Trophoblast cell (in vitro differentiated cells and primary cell): ENCODE data around the gene DNAH17.

Experiments used
- DNase-seq, 2 donors: peaks; one replicate each; pipeline ENCODE4 v3.0.0-alpha.2; 2016
- H2AFZ ChIP-seq: 2 replicates; pipeline ENCODE4 v1.6.1; 2013; ENCODE audit warnings: low read length, moderate library complexity, mild to moderate bottlenecking; ENCODE audit not compliant: insufficient read depth, poor library complexity
- H2AK5ac ChIP-seq: 2 replicates; pipeline ENCODE4 v1.6.1; 2013; ENCODE audit warnings: mild to moderate bottlenecking, low read length
- H2BK120ac ChIP-seq: 2 replicates; pipeline ENCODE4 v1.6.1; 2013; ENCODE audit warnings: low read length, mild to moderate bottlenecking, moderate library complexity; ENCODE audit not compliant: insufficient read depth, poor library complexity
- H2BK12ac ChIP-seq: 2 replicates; pipeline ENCODE4 v1.6.1; 2013; ENCODE audit warnings: mild to moderate bottlenecking, low read length, moderate library complexity
- H2BK5ac ChIP-seq: 2 replicates; pipeline ENCODE4 v1.6.1; 2013; ENCODE audit warnings: low read length, low read depth, moderate library complexity, mild to moderate bottlenecking; ENCODE audit not compliant: poor library complexity
- H3K14ac ChIP-seq: 2 replicates; pipeline ENCODE4 v1.6.1; 2013; ENCODE audit warnings: mild to moderate bottlenecking, low read length
- H3K18ac ChIP-seq: 2 replicates; pipeline ENCODE4 v1.6.1; 2013; ENCODE audit warnings: mild to moderate bottlenecking, low read length
- H3K23ac ChIP-seq: 2 replicates; pipeline ENCODE4 v1.6.1; 2013; ENCODE audit warnings: low read length
- H3K27ac ChIP-seq: 2 replicates; pipeline ENCODE4 v1.5.1; 2013; ENCODE audit warnings: low read depth, mild to moderate bottlenecking, inconsistent platforms, low read length, moderate library complexity
- H3K27me3 ChIP-seq: 2 replicates; pipeline ENCODE4 v1.6.1; 2013; ENCODE audit warnings: inconsistent platforms, mild to moderate bottlenecking, low read length, moderate library complexity; ENCODE audit not compliant: insufficient read depth
- H3K36me3 ChIP-seq, 2 experiments: 1 replicate in 1 of 2; 2 replicates in 1 of 2; pipeline ENCODE4 v1.6.1; 2013; ENCODE audit warnings: low read length in 2 of 2, mild to moderate bottlenecking in 2 of 2, moderate library complexity in 1 of 2; ENCODE audit not compliant: insufficient read depth in 2 of 2, control insufficient read depth in 1 of 2
- H3K4ac ChIP-seq: 2 replicates; pipeline ENCODE4 v1.6.1; 2013; ENCODE audit warnings: low read depth, mild to moderate bottlenecking, low read length, moderate library complexity
- H3K4me1 ChIP-seq, 2 experiments: 1 replicate in 1 of 2; 2 replicates in 1 of 2; pipeline ENCODE4 v1.6.1; 2013; ENCODE audit warnings: low read length in 2 of 2, mild to moderate bottlenecking in 2 of 2, moderate library complexity in 1 of 2; ENCODE audit not compliant: insufficient read depth in 2 of 2, control insufficient read depth in 1 of 2
- H3K4me2 ChIP-seq: 2 replicates; pipeline ENCODE4 v1.6.1; 2013; ENCODE audit warnings: inconsistent platforms, mild to moderate bottlenecking, low read length, moderate library complexity
- H3K4me3 ChIP-seq: 2 replicates; pipeline ENCODE4 v1.5.1; 2013; ENCODE audit warnings: mild to moderate bottlenecking, low read depth, low read length, inconsistent platforms
- H3K79me1 ChIP-seq: one replicate; pipeline ENCODE4 v1.6.1; 2013; ENCODE audit warnings: low read length
- H3K79me2 ChIP-seq: 2 replicates; pipeline ENCODE4 v1.6.1; 2013; ENCODE audit warnings: low read length, mild to moderate bottlenecking; ENCODE audit not compliant: control insufficient read depth, insufficient read depth, poor library complexity
- H3K9ac ChIP-seq: 2 replicates; pipeline ENCODE4 v1.6.1; 2013; ENCODE audit warnings: mild to moderate bottlenecking, low read length
- H3K9me3 ChIP-seq: 2 replicates; pipeline ENCODE4 v1.6.1; 2013; ENCODE audit warnings: low read depth, mild to moderate bottlenecking, control low read depth, inconsistent platforms, low read length; ENCODE audit not compliant: insufficient read depth
- H4K12ac ChIP-seq: 2 replicates; pipeline ENCODE4 v1.6.1; 2013; ENCODE audit warnings: low read depth, mild to moderate bottlenecking, low read length, moderate library complexity
- H4K8ac ChIP-seq: 2 replicates; pipeline ENCODE4 v1.6.1; 2013; ENCODE audit warnings: low read depth, mild to moderate bottlenecking, low read length, moderate library complexity
- H4K91ac ChIP-seq: one replicate; pipeline ENCODE4 v1.6.1; 2013; ENCODE audit warnings: low read depth, mild to moderate bottlenecking, low read length, moderate library complexity
- WGBS: extraction: QIAGEN DNeasy Blood & Tissue Kit; methylation state at CpG from one replicate; pipeline ENCODE4 v1.1.7; 2013; ENCODE audit warnings: missing lambda C conversion rate; ENCODE audit not compliant: insufficient read length, insufficient coverage; ENCODE audit errors: extremely low coverage; 5-methylcytosine and 5-hydroxymethylcytosine counted together

Gene DNAH17

GRCh38 chr17:78473951-78474613 lies 103.1 kb downstream of the DNAH17 start:
- Histone ChIP-seq H3K27ac (no peak overlapping the region), H2AFZ (no peak overlapping the region), H3K4ac (no peak overlapping the region), H4K12ac (no peak overlapping the region), H3K14ac (no peak overlapping the region), H3K36me3 (no peaks in the 10 kb centered on the region), H3K79me1 (no peaks in the 10 kb centered on the region), H3K27me3 (no peaks in the 10 kb centered on the region), H2BK120ac (no peak overlapping the region), H3K4me3 (no peak overlapping the region), H4K91ac (no peak overlapping the region), H3K79me2 (no peaks in the 10 kb centered on the region), H2BK5ac (no peak overlapping the region), H3K9me3 (peaks cover 12% of the 10 kb centered on the region), H2BK12ac (no peak overlapping the region), H4K8ac (no peak overlapping the region), H3K18ac (no peak overlapping the region), H2AK5ac (no peak overlapping the region), H3K4me2 (no peak overlapping the region), H3K4me1 (no peaks in the 10 kb centered on the region), H3K23ac (no peak overlapping the region), H3K9ac (no peak overlapping the region)
- peak in 1 of 2 donors; percentile 49 for DNase-seq
- WGBS, result no CpG with 5 or more reads among the region's 12 CpGs

GRCh38 chr17:78472035-78472905 lies 104.9 kb downstream of the DNAH17 start:
- Histone ChIP-seq H3K4me3 (no peak overlapping the region), H3K14ac (no peak overlapping the region), H2BK12ac (no peak overlapping the region), H3K4me2 (no peak overlapping the region), H2AK5ac (no peak overlapping the region), H3K79me2 (no peaks in the 10 kb centered on the region), H3K9me3 (peaks cover 11% of the 10 kb centered on the region), H3K18ac (no peak overlapping the region), H3K27ac (no peak overlapping the region), H3K79me1 (no peaks in the 10 kb centered on the region), H3K27me3 (no peaks in the 10 kb centered on the region), H4K8ac (no peak overlapping the region), H2AFZ (no peak overlapping the region), H2BK5ac (no peak overlapping the region), H3K36me3 (no peaks in the 10 kb centered on the region), H3K4me1 (no peaks in the 10 kb centered on the region), H3K9ac (no peak overlapping the region), H2BK120ac (no peak overlapping the region), H3K4ac (no peak overlapping the region), H3K23ac (no peak overlapping the region), H4K91ac (no peak overlapping the region), H4K12ac (no peak overlapping the region)
- WGBS, result 100% methylated on average over 3 of the region's 29 CpGs
- DNase-seq, result no peak

GRCh38 chr17:78471635-78472034 lies 105.6 kb downstream of the DNAH17 start:
- Histone ChIP-seq H3K4ac (no peak overlapping the region), H4K91ac (no peak overlapping the region), H4K12ac (no peak overlapping the region), H3K14ac (no peak overlapping the region), H2BK12ac (no peak overlapping the region), H2BK5ac (no peak overlapping the region), H3K27ac (no peak overlapping the region), H3K79me1 (no peaks in the 10 kb centered on the region), H3K4me2 (no peak overlapping the region), H3K9ac (no peak overlapping the region), H4K8ac (no peak overlapping the region), H3K4me3 (no peak overlapping the region), H3K18ac (no peak overlapping the region), H3K36me3 (no peaks in the 10 kb centered on the region), H3K4me1 (no peaks in the 10 kb centered on the region), H3K23ac (no peak overlapping the region), H2BK120ac (no peak overlapping the region), H2AFZ (no peak overlapping the region), H3K79me2 (no peaks in the 10 kb centered on the region), H3K27me3 (no peaks in the 10 kb centered on the region), H2AK5ac (no peak overlapping the region), H3K9me3 (peaks cover 11% of the 10 kb centered on the region)
- WGBS, result no CpG with 5 or more reads among the region's 12 CpGs
- peak in 1 of 2 donors; percentile 37 for DNase-seq

GRCh38 chr17:78469443-78469842 lies 107.8 kb downstream of the DNAH17 start:
- H2BK12ac ChIP-seq, result no peak overlapping the region
- H3K27me3 ChIP-seq, result no peaks in the 10 kb centered on the region
- no CpG with 5 or more reads among the region's 7 CpGs for WGBS
- H2AK5ac ChIP-seq, result no peak overlapping the region
- H2BK5ac ChIP-seq, result no peak overlapping the region
- H3K27ac ChIP-seq, result no peak overlapping the region
- DNase-seq, result no peak
- H2AFZ ChIP-seq, result no peak overlapping the region
- H3K79me1 ChIP-seq, result no peaks in the 10 kb centered on the region
- H3K79me2 ChIP-seq, result no peaks in the 10 kb centered on the region
- H2BK120ac ChIP-seq, result no peak overlapping the region
- H3K4me3 ChIP-seq, result no peak overlapping the region
- H3K9me3 ChIP-seq, result peaks cover 11% of the 10 kb centered on the region
- no peak overlapping the region for H3K4ac ChIP-seq
- H3K18ac ChIP-seq, result no peak overlapping the region
- H3K23ac ChIP-seq, result no peak overlapping the region
- no peak overlapping the region for H4K91ac ChIP-seq
- H4K12ac ChIP-seq, result no peak overlapping the region
- H3K9ac ChIP-seq, result no peak overlapping the region
- no peaks in the 10 kb centered on the region for H3K4me1 ChIP-seq
- H3K14ac ChIP-seq, result no peak overlapping the region
- no peaks in the 10 kb centered on the region for H3K36me3 ChIP-seq
- no peak overlapping the region for H4K8ac ChIP-seq
- no peak overlapping the region for H3K4me2 ChIP-seq
